PFSK-1 (cell line): ENCODE results near the gene POT1.

Experiments
- FOXP2 ChIP-seq: optimal IDR thresholded peaks from 2 replicates; pipeline ENCODE3; 2011; ENCODE audit warnings: borderline replicate concordance, control low read depth, inconsistent platforms; ENCODE audit not compliant: insufficient read depth; ENCODE audit errors: extremely low read length, extremely low read depth
- POLR2AphosphoS5 ChIP-seq: IDR thresholded peaks from 2 replicates; pipeline ENCODE4 v1.6.1; 2012; ENCODE audit warnings: low read depth, mild to moderate bottlenecking, control low read depth, low read length, moderate library complexity
- SIN3A ChIP-seq: IDR thresholded peaks from 2 replicates; pipeline ENCODE4 v1.6.1; 2012; ENCODE audit warnings: mild to moderate bottlenecking, low read length, moderate library complexity, borderline replicate concordance; ENCODE audit not compliant: insufficient read depth
- TAF1 ChIP-seq: IDR thresholded peaks from 2 replicates; pipeline ENCODE4 v1.6.1; 2012; ENCODE audit warnings: low read length, control low read depth, borderline replicate concordance; ENCODE audit not compliant: insufficient read depth
- TF ChIP-seq, protein P1 (sequence below), 2 experiments: IDR thresholded peaks; 2 replicates each; pipeline versions ENCODE4 v1.6.1 to v1.8.0; 2011 to 2012; ENCODE audit warnings: low read depth in 2 of 2, low read length in 2 of 2, control low read depth in 1 of 2, inconsistent platforms in 1 of 2, mild to moderate bottlenecking in 1 of 2, moderate library complexity in 1 of 2; ENCODE audit not compliant: insufficient read depth in 1 of 2

DNA sequence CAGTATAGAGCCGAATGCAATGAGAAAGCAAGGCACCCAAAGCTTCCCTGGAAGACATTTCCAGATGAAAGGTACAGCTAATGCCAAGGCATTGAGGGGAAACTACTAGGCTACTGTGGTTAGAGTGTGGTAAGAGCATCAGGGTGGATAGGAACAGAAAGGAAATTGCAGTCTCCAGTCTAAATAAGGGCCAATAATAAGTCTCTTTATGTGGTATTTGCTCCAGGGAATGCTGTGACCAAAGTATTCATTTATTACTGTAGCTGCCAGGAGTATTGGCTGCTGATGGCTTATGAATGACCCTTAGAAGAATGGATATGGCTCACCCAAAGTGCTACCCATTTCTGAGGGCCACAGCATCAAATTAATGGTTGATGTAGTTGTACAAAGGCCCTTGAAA, 30.1 kb upstream of the POT1 start:
- no peak for TF ChIP-seq FOXP2
- TF ChIP-seq TAF1: no peak
- no peak for TF ChIP-seq POLR2AphosphoS5
- TF ChIP-seq, protein P1, sequence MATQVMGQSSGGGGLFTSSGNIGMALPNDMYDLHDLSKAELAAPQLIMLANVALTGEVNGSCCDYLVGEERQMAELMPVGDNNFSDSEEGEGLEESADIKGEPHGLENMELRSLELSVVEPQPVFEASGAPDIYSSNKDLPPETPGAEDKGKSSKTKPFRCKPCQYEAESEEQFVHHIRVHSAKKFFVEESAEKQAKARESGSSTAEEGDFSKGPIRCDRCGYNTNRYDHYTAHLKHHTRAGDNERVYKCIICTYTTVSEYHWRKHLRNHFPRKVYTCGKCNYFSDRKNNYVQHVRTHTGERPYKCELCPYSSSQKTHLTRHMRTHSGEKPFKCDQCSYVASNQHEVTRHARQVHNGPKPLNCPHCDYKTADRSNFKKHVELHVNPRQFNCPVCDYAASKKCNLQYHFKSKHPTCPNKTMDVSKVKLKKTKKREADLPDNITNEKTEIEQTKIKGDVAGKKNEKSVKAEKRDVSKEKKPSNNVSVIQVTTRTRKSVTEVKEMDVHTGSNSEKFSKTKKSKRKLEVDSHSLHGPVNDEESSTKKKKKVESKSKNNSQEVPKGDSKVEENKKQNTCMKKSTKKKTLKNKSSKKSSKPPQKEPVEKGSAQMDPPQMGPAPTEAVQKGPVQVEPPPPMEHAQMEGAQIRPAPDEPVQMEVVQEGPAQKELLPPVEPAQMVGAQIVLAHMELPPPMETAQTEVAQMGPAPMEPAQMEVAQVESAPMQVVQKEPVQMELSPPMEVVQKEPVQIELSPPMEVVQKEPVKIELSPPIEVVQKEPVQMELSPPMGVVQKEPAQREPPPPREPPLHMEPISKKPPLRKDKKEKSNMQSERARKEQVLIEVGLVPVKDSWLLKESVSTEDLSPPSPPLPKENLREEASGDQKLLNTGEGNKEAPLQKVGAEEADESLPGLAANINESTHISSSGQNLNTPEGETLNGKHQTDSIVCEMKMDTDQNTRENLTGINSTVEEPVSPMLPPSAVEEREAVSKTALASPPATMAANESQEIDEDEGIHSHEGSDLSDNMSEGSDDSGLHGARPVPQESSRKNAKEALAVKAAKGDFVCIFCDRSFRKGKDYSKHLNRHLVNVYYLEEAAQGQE (IDR thresholded peaks at IDR 0.05; ENCODE audit: insufficient read depth in 1 of 2, low read depth in 2 of 2, low read length in 2 of 2): no peak
- TF ChIP-seq SIN3A: no peak
